Measurements from ENCODE around the gene KRT4. TPM values are rescaled to one million over a fixed set of nuclear protein-coding genes. Genes with fewer than 3 reads are reported as not detected.

The KRT4 gene
- total and polyA plus RNA-seq, 2 experiments from 2014 or later: not detected

GRCh38 chr12:52828156-52828555 lies 14.2 kb upstream of the KRT4 start:
- H3K9me3 Mint-ChIP-seq: no peaks in the 10 kb centered on the region; the same call in 1 of the 3 replicates
- no peak overlapping the region for H3K27ac Mint-ChIP-seq
- Histone ChIP-seq H2AFZ (no peak overlapping the region), H3K4me1 (ENCODE audit: insufficient read depth) (no peaks in the 10 kb centered on the region), H3K27me3 (ENCODE audit: insufficient read depth) (no peaks in the 10 kb centered on the region), H4K20me1 (replicated peaks; ENCODE audit: insufficient read depth) (no peaks in the 10 kb centered on the region), H3K4me2 (no peak overlapping the region), H3K4me3 (no peak overlapping the region), H3K79me2 (replicated peaks; ENCODE audit: insufficient read depth) (no peaks in the 10 kb centered on the region), H3F3A (replicated peaks; ENCODE audit: low read depth) (no peaks in the 10 kb centered on the region), H3K9me2 (ENCODE audit: insufficient read depth) (peaks cover 13% of the 10 kb centered on the region; the same call in 1 of the 2 replicates), H3K27ac (ENCODE audit: low read depth) (no peak overlapping the region), H3K36me3 (ENCODE audit: insufficient read depth) (no peaks in the 10 kb centered on the region)
- TF ChIP-seq ZNF114 (CRISPR knock-in tag; IDR thresholded peaks at IDR 0.05): no peak
- TF ChIP-seq CTCF (conservative IDR thresholded peaks at IDR 0.05; ENCODE audit: low read depth in 2 of 2): no peak
- TF ChIP-seq POLR2AphosphoS5 (IDR thresholded peaks at IDR 0.05; ENCODE audit: low read depth): no peak
- no peak for TF ChIP-seq ZNF331 (CRISPR knock-in tag; IDR thresholded peaks at IDR 0.05; ENCODE audit: low read depth)
- TF ChIP-seq ETS1 (IDR thresholded peaks at IDR 0.05): no peak
- TF ChIP-seq EZH2 (IDR thresholded peaks at IDR 0.05; ENCODE audit: low read depth, unreplicated experiment): no peak
- TF ChIP-seq REST (IDR thresholded peaks at IDR 0.05; ENCODE audit: unreplicated experiment): no peak
- no peak for TF ChIP-seq NANOG (IDR thresholded peaks at IDR 0.05; ENCODE audit: borderline replicate concordance)
- TF ChIP-seq ZNF462 (CRISPR knock-in tag; IDR thresholded peaks at IDR 0.05): no peak
- TF ChIP-seq STAT1 (IDR thresholded peaks at IDR 0.05; ENCODE audit: unreplicated experiment): no peak
- no peak for TF ChIP-seq CREB1 (CRISPR knock-in tag; IDR thresholded peaks at IDR 0.05; ENCODE audit: low read depth)
- no peak for TF ChIP-seq JUNB (IDR thresholded peaks at IDR 0.05; ENCODE audit: unreplicated experiment)
- TF ChIP-seq EZH2phosphoT487 (IDR thresholded peaks at IDR 0.05; ENCODE audit: unreplicated experiment): no peak
- no peak overlapping the region for H3K4me3 Mint-ChIP-seq
- DNase-seq (ENCODE audit: low spot score) (no peak), ATAC-seq (no peak)
- H3K4me1 Mint-ChIP-seq: no peaks in the 10 kb centered on the region; the same call in 1 of the 3 replicates
- peaks cover 2% of the 10 kb centered on the region for H3K27me3 Mint-ChIP-seq (ENCODE audit: insufficient read depth, low read depth, poor library complexity)
- no peaks in the 10 kb centered on the region for H3K36me3 Mint-ChIP-seq (ENCODE audit: low read depth)
